ENCODE measurements around the gene BRD4.

Gene BRD4

DNA sequence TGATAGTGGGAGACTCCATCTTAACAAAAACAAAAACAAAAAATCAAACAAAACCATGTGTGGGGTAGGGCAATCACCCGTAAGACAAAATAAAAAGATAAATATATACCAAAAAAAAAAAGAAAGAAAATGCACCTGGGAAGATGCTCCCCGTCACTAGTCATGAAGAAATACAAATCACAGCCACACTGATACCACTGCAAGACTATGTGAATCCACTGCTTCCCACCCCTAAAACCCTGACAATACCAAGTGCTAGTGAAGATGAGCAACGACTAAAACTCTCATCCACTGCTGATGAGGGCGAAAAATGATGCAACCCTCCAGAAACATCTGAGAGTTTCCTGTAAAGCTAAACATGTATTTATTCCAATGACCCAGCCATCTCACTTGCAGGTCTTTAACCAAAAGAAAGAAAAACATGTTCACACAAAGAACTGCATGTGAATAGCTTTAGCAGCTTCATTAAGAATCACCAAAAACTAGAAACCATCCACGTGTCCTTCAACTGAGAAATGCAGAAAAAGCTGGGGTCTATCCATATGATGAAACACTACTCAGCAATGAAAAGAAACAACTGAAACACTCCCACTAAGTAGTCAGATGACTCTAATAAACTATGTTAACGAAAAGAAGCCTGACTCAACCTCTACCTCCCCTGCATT, 31.7 kb downstream of the BRD4 start:
- Histone ChIP-seq H3K27ac (replicated peaks; ENCODE audit: low read length) (no peak overlapping the region), H3K4ac (ENCODE audit: low read length) (no peak overlapping the region), H3K36me3 (replicated peaks in 1 of 2; ENCODE audit: control insufficient read depth in 2 of 2, insufficient read depth in 2 of 2, low read length in 2 of 2) (peaks cover 6 to 31% of the 10 kb centered on the region in 2 donors), H2BK15ac (ENCODE audit: low read length) (no peak overlapping the region), H2BK120ac (ENCODE audit: low read depth, low read length) (no peak overlapping the region), H4K8ac (ENCODE audit: low read depth, low read length) (no peak overlapping the region), H3K4me2 (ENCODE audit: insufficient read depth, low read length, poor library complexity, severe bottlenecking) (no peak overlapping the region), H3K14ac (ENCODE audit: low read length) (no peak overlapping the region), H2AK5ac (ENCODE audit: low read depth, low read length) (no peak overlapping the region), H3K79me1 (ENCODE audit: low read depth, low read length) (peaks cover 14% of the 10 kb centered on the region), H3K4me1 (ENCODE audit: control insufficient read depth in 2 of 2, insufficient read depth in 1 of 2, low read depth in 1 of 2, low read length in 2 of 2) (peaks cover 6 to 13% of the 10 kb centered on the region in 2 donors), H3K4me3 (ENCODE audit: low read length in 2 of 2) (no peak overlapping the region), H3K27me3 (ENCODE audit: control insufficient read depth in 3 of 3, insufficient read depth in 3 of 3, low read depth in 1 of 3, low read length in 3 of 3) (no peaks in the 10 kb centered on the region), H2BK12ac (ENCODE audit: low read length) (no peak overlapping the region), H2AFZ (ENCODE audit: low read length) (no peak overlapping the region), H3K9ac (ENCODE audit: low read depth, low read length, poor library complexity) (no peak overlapping the region), H4K91ac (ENCODE audit: low read depth, low read length, poor library complexity) (no peak overlapping the region), H3K23ac (ENCODE audit: low read depth, low read length, poor library complexity) (no peak overlapping the region), H2BK5ac (ENCODE audit: low read length) (no peak overlapping the region), H3K18ac (ENCODE audit: low read length) (no peak overlapping the region), H3K9me3 (replicated peaks in 1 of 2; ENCODE audit: control insufficient read depth in 2 of 2, insufficient read depth in 1 of 2, low read depth in 1 of 2, low read length in 2 of 2) (peaks cover 0 to 16% of the 10 kb centered on the region in 2 donors)
- DNase-seq (ENCODE audit: low spot score): no peak
- WGBS, 2 donors (ENCODE audit: extremely low coverage in 2 of 2, insufficient read length in 2 of 2, insufficient replicate concordance in 1 of 2): no CpG with 5 or more reads among the region's 6 CpGs

DNA sequence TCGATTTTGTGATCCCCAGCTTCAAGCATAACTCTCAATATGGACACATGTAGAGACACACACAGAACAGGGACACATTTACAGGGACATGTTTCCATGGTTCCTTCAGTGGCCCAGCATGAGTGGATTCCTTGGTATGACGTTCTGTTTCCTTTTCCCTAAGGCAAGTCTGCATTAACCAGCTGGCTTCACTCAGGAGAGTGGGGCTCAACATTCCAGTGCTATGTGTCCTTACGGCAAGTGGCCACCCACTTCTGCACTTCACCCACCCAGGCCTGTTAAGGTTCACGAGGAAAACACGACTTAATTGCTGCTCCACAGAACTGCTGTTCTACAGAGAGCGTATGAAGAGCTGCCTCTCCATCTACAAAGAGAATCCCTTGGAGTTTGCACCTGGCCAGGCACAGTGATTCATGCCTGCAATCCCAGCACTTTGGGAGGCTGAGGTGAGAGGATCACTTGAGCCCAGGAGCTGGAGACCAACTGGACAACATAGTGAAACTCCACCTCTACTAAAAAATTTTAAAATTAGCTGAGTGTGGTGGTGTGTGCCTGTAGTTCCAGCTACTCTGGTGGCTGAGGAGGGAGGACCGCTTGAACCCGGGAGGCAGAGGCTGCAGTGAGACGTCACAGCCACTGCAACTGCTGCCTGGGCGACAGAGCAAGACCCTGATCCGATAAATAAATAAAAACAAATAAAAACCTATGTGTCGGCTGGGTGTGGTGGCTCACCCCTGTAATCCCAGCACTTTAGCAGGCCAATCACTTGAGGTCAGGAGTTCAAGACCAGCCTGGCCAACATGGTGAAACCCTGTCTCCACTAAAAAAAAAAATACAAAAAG, 32.5 kb downstream of the BRD4 start:
- Histone ChIP-seq H4K8ac (ENCODE audit: low read depth, low read length) (no peak overlapping the region), H2BK120ac (ENCODE audit: low read depth, low read length) (no peak overlapping the region), H2AFZ (ENCODE audit: low read length) (no peak overlapping the region), H3K4me1 (ENCODE audit: control insufficient read depth in 2 of 2, insufficient read depth in 1 of 2, low read depth in 1 of 2, low read length in 2 of 2) (peaks cover 6 to 13% of the 10 kb centered on the region in 2 donors), H3K4me3 (ENCODE audit: low read length in 2 of 2) (no peak overlapping the region), H3K4ac (ENCODE audit: low read length) (no peak overlapping the region), H3K9ac (ENCODE audit: low read depth, low read length, poor library complexity) (no peak overlapping the region), H3K4me2 (ENCODE audit: insufficient read depth, low read length, poor library complexity, severe bottlenecking) (no peak overlapping the region), H3K18ac (ENCODE audit: low read length) (no peak overlapping the region), H2BK15ac (ENCODE audit: low read length) (no peak overlapping the region), H3K79me1 (ENCODE audit: low read depth, low read length) (peaks cover 17% of the 10 kb centered on the region), H3K9me3 (replicated peaks in 1 of 2; ENCODE audit: control insufficient read depth in 2 of 2, insufficient read depth in 1 of 2, low read depth in 1 of 2, low read length in 2 of 2) (peaks cover 0 to 8% of the 10 kb centered on the region in 2 donors), H2AK5ac (ENCODE audit: low read depth, low read length) (no peak overlapping the region), H3K27me3 (ENCODE audit: control insufficient read depth in 3 of 3, insufficient read depth in 3 of 3, low read depth in 1 of 3, low read length in 3 of 3) (no peaks in the 10 kb centered on the region), H3K36me3 (replicated peaks in 1 of 2; ENCODE audit: control insufficient read depth in 2 of 2, insufficient read depth in 2 of 2, low read length in 2 of 2) (peaks cover 6 to 31% of the 10 kb centered on the region in 2 donors), H2BK5ac (ENCODE audit: low read length) (no peak overlapping the region), H3K27ac (replicated peaks; ENCODE audit: low read length) (no peak overlapping the region), H3K14ac (ENCODE audit: low read length) (no peak overlapping the region), H4K91ac (ENCODE audit: low read depth, low read length, poor library complexity) (no peak overlapping the region), H2BK12ac (ENCODE audit: low read length) (no peak overlapping the region), H3K23ac (ENCODE audit: low read depth, low read length, poor library complexity) (no peak overlapping the region)
- no peak for DNase-seq (ENCODE audit: low spot score)
- no CpG with 5 or more reads among the region's 12 CpGs for WGBS, 2 donors (ENCODE audit: extremely low coverage in 2 of 2, insufficient read length in 2 of 2, insufficient replicate concordance in 1 of 2)

DNA sequence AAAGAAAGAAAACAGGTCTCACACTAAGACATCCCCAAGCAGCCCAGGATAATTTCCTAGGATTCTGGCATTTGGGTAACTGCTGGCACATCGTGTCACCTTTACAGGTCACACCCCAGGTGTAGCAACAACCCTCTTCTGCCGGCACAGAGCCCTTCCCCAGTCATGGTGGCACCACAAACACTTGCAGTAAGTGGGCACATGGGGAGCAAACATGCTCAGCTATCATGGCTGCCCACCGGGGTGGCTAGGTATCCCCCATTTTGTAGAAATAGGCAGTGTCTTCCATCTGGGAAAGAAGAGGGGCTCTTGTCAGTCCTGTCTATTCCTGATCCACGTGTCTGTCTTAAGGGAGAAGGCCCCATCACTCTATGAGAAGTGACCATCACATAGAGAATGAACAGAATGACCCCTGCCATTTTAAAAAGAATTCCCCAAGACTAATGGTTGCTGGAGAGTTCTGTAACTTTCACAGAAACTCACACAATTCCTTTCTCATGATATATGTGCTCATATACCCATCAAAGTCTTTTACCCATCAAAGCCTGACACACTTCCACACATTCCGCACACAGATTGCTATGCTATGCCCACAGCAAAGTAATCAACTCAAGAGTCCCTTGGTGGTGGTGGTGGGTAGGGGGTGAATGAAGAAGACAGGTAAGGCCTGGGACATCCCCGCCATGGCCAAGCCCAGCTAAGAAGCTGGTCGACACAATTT, 33.3 kb downstream of the BRD4 start:
- no CpG with 5 or more reads among the region's 7 CpGs for WGBS, 2 donors (ENCODE audit: extremely low coverage in 2 of 2, insufficient read length in 2 of 2, insufficient replicate concordance in 1 of 2)
- H3K4ac ChIP-seq (ENCODE audit: low read length): no peak overlapping the region
- no peak overlapping the region for H2AFZ ChIP-seq (ENCODE audit: low read length)
- peaks cover 6 to 38% of the 10 kb centered on the region in 2 donors for H3K36me3 ChIP-seq (replicated peaks in 1 of 2; ENCODE audit: control insufficient read depth in 2 of 2, insufficient read depth in 2 of 2, low read length in 2 of 2)
- no peak overlapping the region for H3K14ac ChIP-seq (ENCODE audit: low read length)
- no peak overlapping the region for H4K8ac ChIP-seq (ENCODE audit: low read depth, low read length)
- H3K18ac ChIP-seq (ENCODE audit: low read length): no peak overlapping the region
- H4K91ac ChIP-seq (ENCODE audit: low read depth, low read length, poor library complexity): no peak overlapping the region
- no peak overlapping the region for H2BK15ac ChIP-seq (ENCODE audit: low read length)
- H2BK5ac ChIP-seq (ENCODE audit: low read length): no peak overlapping the region
- no peak overlapping the region for H3K9ac ChIP-seq (ENCODE audit: low read depth, low read length, poor library complexity)
- H3K79me1 ChIP-seq (ENCODE audit: low read depth, low read length): peaks cover 18% of the 10 kb centered on the region
- H2BK120ac ChIP-seq (ENCODE audit: low read depth, low read length): no peak overlapping the region
- no peak overlapping the region for H2AK5ac ChIP-seq (ENCODE audit: low read depth, low read length)
- H2BK12ac ChIP-seq (ENCODE audit: low read length): no peak overlapping the region
- no peaks in the 10 kb centered on the region for H3K27me3 ChIP-seq (ENCODE audit: control insufficient read depth in 3 of 3, insufficient read depth in 3 of 3, low read depth in 1 of 3, low read length in 3 of 3)
- no peak overlapping the region for H3K4me3 ChIP-seq (ENCODE audit: low read length in 2 of 2)
- H3K4me2 ChIP-seq (ENCODE audit: insufficient read depth, low read length, poor library complexity, severe bottlenecking): no peak overlapping the region
- no peak overlapping the region for H3K23ac ChIP-seq (ENCODE audit: low read depth, low read length, poor library complexity)
- peaks cover 0 to 3% of the 10 kb centered on the region in 2 donors for H3K9me3 ChIP-seq (replicated peaks in 1 of 2; ENCODE audit: control insufficient read depth in 2 of 2, insufficient read depth in 1 of 2, low read depth in 1 of 2, low read length in 2 of 2)
- no peak for DNase-seq (ENCODE audit: low spot score)
- H3K27ac ChIP-seq (replicated peaks; ENCODE audit: low read length): no peak overlapping the region
- H3K4me1 ChIP-seq (ENCODE audit: control insufficient read depth in 2 of 2, insufficient read depth in 1 of 2, low read depth in 1 of 2, low read length in 2 of 2): peaks cover 6 to 13% of the 10 kb centered on the region in 2 donors
